Measurements from ENCODE around the gene HSP90B1. TPM values are rescaled to one million over a fixed set of nuclear protein-coding genes. Genes with fewer than 3 reads are reported as not detected.

HSP90B1 gene
- total and polyA plus RNA-seq, 2 donors from 2014 or later: 521 to 806 TPM

DNA sequence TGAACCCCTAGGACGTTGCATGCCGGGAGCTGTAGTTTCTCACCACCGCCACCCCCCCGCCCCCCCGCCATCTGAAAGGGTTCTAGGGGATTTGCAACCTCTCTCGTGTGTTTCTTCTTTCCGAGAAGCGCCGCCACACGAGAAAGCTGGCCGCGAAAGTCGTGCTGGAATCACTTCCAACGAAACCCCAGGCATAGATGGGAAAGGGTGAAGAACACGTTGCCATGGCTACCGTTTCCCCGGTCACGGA lies 501 bp upstream of the HSP90B1 start:
- DNase-seq (no peak), FAIRE-seq (no peak)
- Histone ChIP-seq H3K9ac (ENCODE audit: low read length in 3 of 3) (peak overlapping the region in 2 of 3 donors; percentile 78 to 86), H3K4me3 (ENCODE audit: low read length in 3 of 3) (peak overlapping the region; percentile 86 to 92 (median 86)), H3K27ac (ENCODE audit: low read depth in 2 of 2, low read length in 2 of 2) (peak overlapping the region; percentile 92 to 99), H3K36me3 (ENCODE audit: control insufficient read depth in 2 of 3, insufficient read depth in 3 of 3, low read length in 3 of 3) (peaks cover 3 to 22% (median 15%) of the 10 kb centered on the region in 3 donors), H3K9me3 (ENCODE audit: control insufficient read depth in 2 of 3, insufficient read depth in 1 of 3, low read length in 3 of 3) (no peaks in the 10 kb centered on the region), H3K27me3 (ENCODE audit: control insufficient read depth, insufficient read depth, low read length) (no peaks in the 10 kb centered on the region), H3K4me1 (ENCODE audit: control insufficient read depth in 2 of 3, insufficient read depth in 2 of 3, low read depth in 1 of 3, low read length in 3 of 3) (peaks cover 0 to 21% (median 20%) of the 10 kb centered on the region in 3 donors)
- intact Hi-C loops (cut with DNase I): no loop called here
- TF ChIP-seq, protein P1, sequence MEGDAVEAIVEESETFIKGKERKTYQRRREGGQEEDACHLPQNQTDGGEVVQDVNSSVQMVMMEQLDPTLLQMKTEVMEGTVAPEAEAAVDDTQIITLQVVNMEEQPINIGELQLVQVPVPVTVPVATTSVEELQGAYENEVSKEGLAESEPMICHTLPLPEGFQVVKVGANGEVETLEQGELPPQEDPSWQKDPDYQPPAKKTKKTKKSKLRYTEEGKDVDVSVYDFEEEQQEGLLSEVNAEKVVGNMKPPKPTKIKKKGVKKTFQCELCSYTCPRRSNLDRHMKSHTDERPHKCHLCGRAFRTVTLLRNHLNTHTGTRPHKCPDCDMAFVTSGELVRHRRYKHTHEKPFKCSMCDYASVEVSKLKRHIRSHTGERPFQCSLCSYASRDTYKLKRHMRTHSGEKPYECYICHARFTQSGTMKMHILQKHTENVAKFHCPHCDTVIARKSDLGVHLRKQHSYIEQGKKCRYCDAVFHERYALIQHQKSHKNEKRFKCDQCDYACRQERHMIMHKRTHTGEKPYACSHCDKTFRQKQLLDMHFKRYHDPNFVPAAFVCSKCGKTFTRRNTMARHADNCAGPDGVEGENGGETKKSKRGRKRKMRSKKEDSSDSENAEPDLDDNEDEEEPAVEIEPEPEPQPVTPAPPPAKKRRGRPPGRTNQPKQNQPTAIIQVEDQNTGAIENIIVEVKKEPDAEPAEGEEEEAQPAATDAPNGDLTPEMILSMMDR (IDR thresholded peaks at IDR 0.05; ENCODE audit: borderline replicate concordance, extremely low read depth, insufficient read depth): no peak

DNA sequence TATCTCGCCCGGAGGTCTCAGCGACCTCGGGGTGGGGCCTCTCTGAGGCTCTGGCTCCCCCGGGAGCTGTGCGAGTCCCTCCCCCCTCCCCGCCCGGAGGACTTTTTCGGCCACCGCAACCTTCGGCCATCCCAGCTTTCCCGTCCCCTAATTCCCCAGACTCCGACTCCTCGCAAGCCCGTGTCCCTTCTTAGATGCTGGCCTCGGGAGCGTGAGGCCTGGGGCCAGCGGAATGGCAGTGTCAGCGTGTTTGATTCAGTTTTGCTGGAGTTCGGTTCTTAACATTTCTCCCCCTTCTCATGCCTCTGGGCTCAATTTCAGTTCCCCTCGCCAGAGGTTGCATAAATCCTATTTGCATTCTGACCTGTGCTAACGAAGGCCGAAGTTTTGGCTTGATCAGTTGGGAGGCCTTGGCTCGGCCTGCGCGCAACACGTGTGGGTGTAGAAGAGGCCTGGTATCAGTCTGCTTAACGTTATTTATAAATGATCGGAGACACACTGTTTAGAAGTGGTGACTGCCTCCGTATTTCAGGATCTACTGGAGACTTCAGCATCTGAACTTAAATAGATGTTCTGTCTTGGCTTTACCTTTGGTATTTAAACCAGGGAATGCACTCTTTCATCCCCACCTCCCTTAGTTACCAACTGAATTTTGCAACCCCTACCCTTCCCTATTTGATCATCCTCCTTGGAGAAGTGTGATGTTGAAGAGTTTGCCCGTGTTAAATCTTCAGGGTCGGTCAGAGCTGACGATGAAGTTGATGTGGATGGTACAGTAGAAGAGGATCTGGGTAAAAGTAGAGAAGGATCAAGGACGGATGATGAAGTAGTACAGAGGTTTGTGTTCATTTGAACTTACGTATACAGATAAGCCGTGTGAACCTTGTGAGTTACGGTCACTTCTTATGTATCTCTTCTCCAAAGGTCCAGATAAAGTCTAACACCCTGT lies 851 bp downstream of the HSP90B1 start:
- peak overlapping the region; percentile 86 to 93 (median 88) for H3K9ac ChIP-seq (ENCODE audit: low read length in 3 of 3)
- H3K9me3 ChIP-seq (ENCODE audit: control insufficient read depth in 2 of 3, insufficient read depth in 1 of 3, low read length in 3 of 3): no peaks in the 10 kb centered on the region
- H3K4me3 ChIP-seq (ENCODE audit: low read length in 3 of 3): peak overlapping the region; percentile 76 to 97 (median 95)
- H3K4me1 ChIP-seq (ENCODE audit: control insufficient read depth in 2 of 3, insufficient read depth in 2 of 3, low read depth in 1 of 3, low read length in 3 of 3): peaks cover 0 to 22% (median 21%) of the 10 kb centered on the region in 3 donors
- FAIRE-seq: no peak
- intact Hi-C loops (cut with DNase I): no loop called here
- no peaks in the 10 kb centered on the region for H3K27me3 ChIP-seq (ENCODE audit: control insufficient read depth, insufficient read depth, low read length)
- TF ChIP-seq, protein P1 (IDR thresholded peaks at IDR 0.05; ENCODE audit: borderline replicate concordance, extremely low read depth, insufficient read depth): no peak
- H3K27ac ChIP-seq (ENCODE audit: low read depth in 2 of 2, low read length in 2 of 2): peak overlapping the region; percentile 74 to 86
- peak in 4 of 5 donors; percentile 21 to 81 (median 63) for DNase-seq
- H3K36me3 ChIP-seq (ENCODE audit: control insufficient read depth in 2 of 3, insufficient read depth in 3 of 3, low read length in 3 of 3): peaks cover 4 to 30% (median 21%) of the 10 kb centered on the region in 3 donors

DNA sequence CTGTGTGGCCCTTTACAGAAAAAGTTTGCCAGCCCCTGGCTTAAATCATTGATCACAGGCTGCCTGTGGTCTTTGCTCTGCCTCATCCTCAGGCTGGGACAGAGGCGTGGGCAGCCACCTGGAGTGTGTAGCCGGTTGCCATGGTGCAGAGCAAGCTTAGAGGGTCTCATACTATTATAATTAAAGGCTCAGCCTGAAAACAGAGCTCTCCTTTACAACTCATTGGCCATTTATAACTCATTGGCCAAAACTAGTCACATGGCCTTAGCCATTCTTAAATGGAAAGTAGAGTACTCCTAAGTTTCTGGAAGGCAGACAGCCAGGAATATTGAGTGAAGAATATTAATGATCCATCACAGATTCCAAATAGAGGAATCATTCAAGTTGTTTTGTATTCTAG lies 3.0 kb downstream of the HSP90B1 start:
- H3K27ac ChIP-seq (ENCODE audit: low read depth in 2 of 2, low read length in 2 of 2): no peak overlapping the region
- intact Hi-C loops (cut with DNase I): no loop called here
- peaks cover 0 to 22% (median 21%) of the 10 kb centered on the region in 3 donors for H3K4me1 ChIP-seq (ENCODE audit: control insufficient read depth in 2 of 3, insufficient read depth in 2 of 3, low read depth in 1 of 3, low read length in 3 of 3)
- FAIRE-seq: no peak
- peaks cover 8 to 41% (median 29%) of the 10 kb centered on the region in 3 donors for H3K36me3 ChIP-seq (ENCODE audit: control insufficient read depth in 2 of 3, insufficient read depth in 3 of 3, low read length in 3 of 3)
- TF ChIP-seq, protein P1 (IDR thresholded peaks at IDR 0.05; ENCODE audit: borderline replicate concordance, extremely low read depth, insufficient read depth): no peak
- peak in 3 of 5 donors; percentile 16 to 36 (median 22) for DNase-seq
- H3K9me3 ChIP-seq (ENCODE audit: control insufficient read depth in 2 of 3, insufficient read depth in 1 of 3, low read length in 3 of 3): no peaks in the 10 kb centered on the region
- no peak overlapping the region for H3K4me3 ChIP-seq (ENCODE audit: low read length in 3 of 3)
- no peaks in the 10 kb centered on the region for H3K27me3 ChIP-seq (ENCODE audit: control insufficient read depth, insufficient read depth, low read length)
- no peak overlapping the region for H3K9ac ChIP-seq (ENCODE audit: low read length in 3 of 3)
